Measurements from ENCODE around the gene SDC3. TPM values are rescaled to one million over a fixed set of nuclear protein-coding genes. Genes with fewer than 3 reads are reported as not detected.
A peak's percentile ranks its signal among the peaks of the same experiment; 100 is the strongest.
"Not testable (repeated sequence)": the region's sequence is repeated elsewhere in the genome, so short reads cannot be mapped to it uniquely, and the experiment has no call there.

Gene SDC3
- total and polyA plus RNA-seq, 10 of the 15 experiments (the other 5 are each of a cell fraction or from before 2014, with no cell fraction given) = under 0.01 to 0.46 (median 0.07) TPM; not detected in 2

- no peak for TF ChIP-seq NRF1 (conservative IDR thresholded peaks at IDR 0.05; ENCODE audit: low read depth, low read length)
- no peak for TF ChIP-seq FOS (IDR thresholded peaks at IDR 0.05; ENCODE audit: borderline replicate concordance, extremely low read depth, insufficient read length)
Observed at GRCh38 chr1:30940541-30940940, 32.0 kb upstream of the SDC3 start (continued).

- H4K20me1 ChIP-seq (ENCODE audit: control insufficient read depth, insufficient read depth) = no peaks in the 10 kb centered on the region
- CTCF ChIA-PET = no interaction called here
- H3K4me2 ChIP-seq (ENCODE audit: control insufficient read depth, insufficient read depth) = no peak overlapping the region
- POLR2A ChIA-PET = interaction anchor here (1.0 kb wide), 1 partner anchor 16 kb away, joined by 3 read pairs; no protein-coding TSS in a partner anchor
- H3K36me3 ChIP-seq (ENCODE audit: control insufficient read depth in 2 of 2, insufficient read depth in 2 of 2, low read length in 1 of 2) = peaks cover 23 to 28% of the 10 kb centered on the region in 2 experiments
- H3K4me3 ChIP-seq = no peak overlapping the region
- H3K9me3 ChIP-seq (replicated peaks; ENCODE audit: control insufficient read depth, insufficient read depth, low read length) = no peaks in the 10 kb centered on the region
- no peak for TF ChIP-seq NFXL1 (IDR thresholded peaks at IDR 0.05; ENCODE audit: borderline replicate concordance)
- no peak for TF ChIP-seq SPI1 (IDR thresholded peaks at IDR 0.05; ENCODE audit: borderline replicate concordance, insufficient read depth, low read depth, low read length)
- TF ChIP-seq USF1 (IDR thresholded peaks at IDR 0.05; ENCODE audit: borderline replicate concordance, extremely low read length, insufficient read depth, low read depth, low read length) = no peak
- TF ChIP-seq PAX8 (IDR thresholded peaks at IDR 0.05) = no peak
- no peaks in the 10 kb centered on the region for H3K27me3 ChIP-seq (replicated peaks in 1 of 2; ENCODE audit: control insufficient read depth in 2 of 2, insufficient read depth in 2 of 2, low read length in 1 of 2)
- in situ Hi-C loops (cut with MboI) = no loop called here
- SMC1A ChIA-PET (ENCODE audit: uncharacterized antibody, unreplicated experiment) = interaction anchor here (1.1 kb wide), 1 partner anchor 11 kb away, joined by 3 read pairs; no protein-coding TSS in a partner anchor
- no peak for DNase-seq (ENCODE audit: low read depth, low spot score)
- BruUV-seq (replicated peaks) = no TSS peak
- no peaks in the 10 kb centered on the region; the same call in 1 of the 2 replicates for H3K4me1 ChIP-seq (ENCODE audit: control insufficient read depth, insufficient read depth, low read length)
- RAD21 ChIA-PET (ENCODE audit: unreplicated experiment) = no interaction called here
- intact Hi-C loops (cut with micrococcal nuclease; ENCODE audit: unreplicated experiment) = no loop called here
- no peak overlapping the region for H2AFZ ChIP-seq (ENCODE audit: control insufficient read depth, low read depth, low read length)
- FAIRE-seq = no peak
- 99% methylated on average over 20 of the region's 20 CpGs for WGBS (ENCODE audit: insufficient coverage, insufficient replicate concordance, low lambda C conversion rate, missing lambda C conversion rate)
- no peaks in the 10 kb centered on the region for H3K79me2 ChIP-seq (ENCODE audit: control insufficient read depth, insufficient read depth, low read length)
- no peak overlapping the region for H3K27ac ChIP-seq (ENCODE audit: control insufficient read depth, insufficient read depth)
- H3K9ac ChIP-seq (ENCODE audit: control insufficient read depth, insufficient read depth, low read length) = no peak overlapping the region
- ATAC-seq = no peak
Observed at GRCh38 chr1:30936541-30937171, 28.1 kb upstream of the SDC3 start.

GRCh38 chr1:30935758-30936157, 27.2 kb upstream of the SDC3 start:
- peaks cover 21 to 25% of the 10 kb centered on the region in 2 experiments for H3K36me3 ChIP-seq (ENCODE audit: control insufficient read depth in 2 of 2, insufficient read depth in 2 of 2, low read length in 1 of 2)
- H2AFZ ChIP-seq (ENCODE audit: control insufficient read depth, low read depth, low read length); H3K27me3 ChIP-seq (replicated peaks in 1 of 2; ENCODE audit: control insufficient read depth in 2 of 2, insufficient read depth in 2 of 2, low read length in 1 of 2); H4K20me1 ChIP-seq (ENCODE audit: control insufficient read depth, insufficient read depth); BruUV-seq (replicated peaks); CTCF ChIA-PET; H3K4me3 ChIP-seq; H3K4me1 ChIP-seq (ENCODE audit: control insufficient read depth, insufficient read depth, low read length); intact Hi-C loops (cut with micrococcal nuclease; ENCODE audit: unreplicated experiment); POLR2A ChIA-PET; SMC1A ChIA-PET (ENCODE audit: uncharacterized antibody, unreplicated experiment); H3K4me2 ChIP-seq (ENCODE audit: control insufficient read depth, insufficient read depth); DNase-seq (ENCODE audit: low read depth, low spot score); H3K9me3 ChIP-seq (replicated peaks; ENCODE audit: control insufficient read depth, insufficient read depth, low read length); H3K79me2 ChIP-seq (ENCODE audit: control insufficient read depth, insufficient read depth, low read length); RAD21 ChIA-PET (ENCODE audit: unreplicated experiment); H3K27ac ChIP-seq (ENCODE audit: control insufficient read depth, insufficient read depth); H3K9ac ChIP-seq (ENCODE audit: control insufficient read depth, insufficient read depth, low read length); in situ Hi-C loops (cut with MboI): not testable (repeated sequence)
- no CpG with 5 or more reads among the region's 4 CpGs for WGBS (ENCODE audit: insufficient coverage, insufficient replicate concordance, low lambda C conversion rate, missing lambda C conversion rate)
- FAIRE-seq = peak; percentile 89
- peak; percentile 35; the same call in 1 of the 3 replicates for ATAC-seq
